GM18519 (cell line): ENCODE data around the gene SERPINB6.
"Not testable (repeated sequence)": the region's sequence is repeated elsewhere in the genome, so short reads cannot be mapped to it uniquely, and the experiment has no call there.

ENCODE experiments used
- ATAC-seq: cut with Tn5 transposase; IDR thresholded peaks from one replicate; pipeline ENCODE4 v1.9.1; 2021; ENCODE audit warnings: mild to moderate bottlenecking, moderate library complexity; ENCODE audit not compliant: unreplicated experiment, low FRiP score

The SERPINB6 gene

DNA sequence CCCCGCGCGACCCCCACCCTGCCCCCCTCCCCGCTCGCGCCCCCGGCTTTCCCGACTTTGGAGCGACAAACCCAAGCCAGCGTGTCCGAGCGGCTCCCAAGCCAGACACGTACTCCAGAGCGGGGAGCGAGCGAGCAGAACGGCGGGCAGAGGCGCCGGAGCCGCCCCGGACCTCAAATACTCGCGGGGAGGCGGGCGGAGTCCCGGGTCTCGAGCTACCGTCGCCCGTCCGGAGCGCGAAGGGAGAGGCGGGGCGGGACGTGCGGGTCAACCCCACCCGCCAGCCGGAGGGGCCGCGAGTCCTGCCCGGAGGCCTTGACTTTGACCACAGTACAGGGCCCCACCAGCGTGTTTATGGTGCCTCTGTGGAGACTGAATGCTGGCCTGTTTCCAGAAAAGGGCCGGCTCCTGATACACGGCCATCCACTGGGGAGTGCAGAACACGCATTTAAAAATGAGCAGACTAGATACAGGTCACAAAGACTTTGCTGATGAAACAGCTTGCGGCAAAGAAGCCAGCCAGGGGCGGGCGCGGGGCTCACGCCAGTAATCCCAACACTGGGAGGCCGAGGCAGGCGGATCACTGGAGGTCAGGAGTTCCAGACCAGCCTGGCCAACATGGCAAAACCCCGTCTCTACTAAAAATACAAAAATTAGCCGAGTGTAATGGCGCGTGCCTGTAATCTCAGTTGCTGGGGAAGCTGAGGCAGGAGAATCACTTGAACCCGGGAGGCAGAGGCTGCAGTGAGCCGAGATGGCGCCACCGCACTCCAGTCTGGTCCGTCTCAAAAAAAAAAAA lies at the start of gene SERPINB6:
SERPINB6 (minus strand) TSS at position 148 of the 799 bp plus-strand sequence. CDS start 12,235 bp downstream, outside the sequence.
- ATAC-seq: no peak

DNA sequence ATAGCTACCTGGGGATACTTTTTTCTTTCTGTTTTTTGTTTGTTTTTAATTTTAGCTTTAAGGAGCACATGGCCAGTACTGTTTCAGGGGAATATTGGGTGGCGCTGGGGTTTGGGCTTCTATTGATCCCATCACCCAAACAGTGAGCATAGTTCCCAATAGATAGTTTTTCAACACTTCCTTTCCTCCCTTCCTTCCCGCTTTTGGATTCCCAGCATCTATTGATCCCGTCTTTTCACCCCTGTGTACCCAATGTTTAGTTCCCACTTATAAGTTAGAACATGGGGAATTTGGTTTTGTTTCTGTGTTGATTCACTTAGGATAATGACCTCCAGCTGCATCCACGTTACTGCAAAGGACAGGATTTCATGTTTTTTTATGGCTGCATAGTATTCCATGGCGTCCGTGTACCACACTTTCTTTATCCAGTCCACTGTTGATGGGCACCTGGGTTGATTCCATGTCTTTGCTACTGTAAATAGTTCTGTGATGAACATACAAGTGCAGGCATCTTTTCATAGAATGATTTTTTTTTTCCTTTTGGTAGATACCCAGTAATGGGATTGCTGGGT lies 48.5 kb upstream of the SERPINB6 start:
- ATAC-seq: no peak

DNA sequence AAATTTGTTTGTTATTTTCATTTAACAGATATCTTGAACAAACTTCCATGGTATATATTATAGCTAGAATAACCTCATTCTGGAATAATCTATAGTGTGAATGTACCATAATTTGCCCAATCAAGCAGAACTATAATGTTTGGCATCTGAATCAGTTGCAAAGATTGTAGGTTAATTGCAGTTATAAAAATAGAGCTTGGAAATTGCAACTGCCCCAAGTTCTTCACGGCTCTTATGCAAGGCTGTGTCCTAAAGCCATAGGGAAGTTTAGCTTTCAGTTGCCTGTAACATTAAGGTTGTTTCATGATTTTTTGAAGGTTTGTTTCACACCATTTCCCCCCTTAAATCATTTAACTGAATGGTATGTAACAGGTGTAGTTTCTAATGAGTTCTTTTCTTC lies 47.7 kb upstream of the SERPINB6 start:
- no peak for ATAC-seq

DNA sequence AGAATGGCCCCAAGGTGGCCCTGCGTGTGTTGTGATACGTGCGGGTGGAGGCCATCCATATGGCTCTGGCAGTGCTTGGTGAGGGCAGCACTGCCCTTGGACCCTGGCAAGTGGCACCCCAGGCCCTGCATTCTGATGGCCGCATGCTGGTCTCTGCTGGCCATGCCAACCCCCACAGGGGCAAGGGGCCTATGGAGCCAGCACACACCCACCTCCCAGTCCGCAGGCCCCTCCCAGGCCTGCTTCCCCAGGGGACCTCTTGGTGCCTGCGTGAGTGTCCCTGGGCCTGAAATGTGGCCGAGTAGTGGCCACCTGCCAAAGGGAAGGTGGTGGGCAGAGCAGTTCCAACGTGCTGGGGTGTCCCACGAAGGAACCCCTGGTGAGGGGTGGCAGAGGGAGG lies 45.9 kb upstream of the SERPINB6 start:
- ATAC-seq: no peak

DNA sequence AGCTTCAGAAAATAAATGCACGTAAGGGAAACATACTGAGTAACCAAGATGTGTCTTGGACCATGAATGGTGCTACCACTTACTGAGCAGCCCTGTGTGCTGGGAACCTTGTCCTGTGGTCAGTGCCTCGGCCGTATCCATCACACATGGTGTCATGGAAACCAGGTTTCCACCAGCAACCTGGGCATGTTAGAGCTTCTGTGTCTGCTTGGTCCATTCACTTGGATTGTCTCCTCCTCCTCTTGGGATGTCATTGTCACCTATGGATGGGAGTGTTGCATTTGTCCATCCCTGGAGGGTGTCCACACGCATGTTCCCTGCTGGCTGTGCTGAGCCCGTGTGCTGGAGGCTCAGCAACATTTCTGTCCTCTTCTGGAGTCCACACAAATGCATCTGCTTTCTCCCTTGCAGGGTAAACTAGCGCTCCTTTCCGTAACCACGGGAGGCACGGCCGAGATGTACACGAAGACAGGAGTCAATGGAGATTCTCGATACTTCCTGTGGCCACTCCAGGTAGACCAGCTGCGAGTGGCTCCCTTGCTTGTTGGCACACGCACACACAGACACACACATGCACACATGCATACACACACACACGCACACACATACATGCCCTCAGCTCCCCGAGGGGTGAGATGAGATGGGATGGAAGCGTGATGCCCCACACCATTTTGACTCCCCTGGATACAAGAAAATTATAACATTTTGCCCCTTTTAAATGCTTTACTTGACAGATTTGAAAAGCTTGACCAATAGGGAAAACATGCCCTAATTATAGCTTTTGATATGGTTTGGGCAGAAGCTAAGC lies 45.3 kb upstream of the SERPINB6 start:
- ATAC-seq: no peak

DNA sequence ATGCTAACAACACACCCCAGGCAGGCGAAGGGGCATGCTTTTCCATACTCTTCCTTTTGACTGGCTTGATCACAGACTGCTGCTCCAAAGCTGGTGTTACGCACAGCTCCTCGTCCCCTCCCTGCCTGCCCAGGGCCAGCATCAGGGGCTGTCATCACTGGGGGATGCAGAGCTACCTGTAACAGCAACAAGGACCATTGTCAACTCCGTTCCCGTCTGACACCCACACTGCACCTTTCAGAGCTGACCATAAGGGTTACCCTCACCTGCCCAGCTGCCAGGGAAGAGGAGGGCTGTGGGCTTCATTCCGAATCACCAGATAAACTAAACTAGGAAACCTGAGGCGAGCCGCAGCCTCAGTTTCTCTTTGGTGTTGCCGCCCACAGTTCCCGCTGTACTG lies 43.8 kb upstream of the SERPINB6 start:
- ATAC-seq: no peak

DNA sequence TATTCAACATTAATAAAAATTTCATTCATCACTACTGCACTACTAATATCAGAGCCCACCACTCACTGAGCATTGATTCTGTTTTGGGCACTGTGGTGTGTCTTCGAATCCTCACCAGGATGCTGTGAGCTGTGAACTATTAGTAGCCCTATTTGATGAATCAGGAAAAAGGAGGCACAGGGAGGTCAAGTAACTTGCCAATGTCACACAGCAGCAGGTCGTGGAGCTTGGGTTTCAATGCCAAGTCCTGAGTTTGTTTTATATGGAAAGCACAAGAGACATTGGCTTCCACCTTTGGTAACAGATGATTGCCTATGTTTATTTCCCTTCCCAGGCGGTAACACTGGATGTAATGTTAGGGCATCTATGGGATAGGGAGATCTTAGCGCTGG lies 43.3 kb upstream of the SERPINB6 start:
- no peak for ATAC-seq

DNA sequence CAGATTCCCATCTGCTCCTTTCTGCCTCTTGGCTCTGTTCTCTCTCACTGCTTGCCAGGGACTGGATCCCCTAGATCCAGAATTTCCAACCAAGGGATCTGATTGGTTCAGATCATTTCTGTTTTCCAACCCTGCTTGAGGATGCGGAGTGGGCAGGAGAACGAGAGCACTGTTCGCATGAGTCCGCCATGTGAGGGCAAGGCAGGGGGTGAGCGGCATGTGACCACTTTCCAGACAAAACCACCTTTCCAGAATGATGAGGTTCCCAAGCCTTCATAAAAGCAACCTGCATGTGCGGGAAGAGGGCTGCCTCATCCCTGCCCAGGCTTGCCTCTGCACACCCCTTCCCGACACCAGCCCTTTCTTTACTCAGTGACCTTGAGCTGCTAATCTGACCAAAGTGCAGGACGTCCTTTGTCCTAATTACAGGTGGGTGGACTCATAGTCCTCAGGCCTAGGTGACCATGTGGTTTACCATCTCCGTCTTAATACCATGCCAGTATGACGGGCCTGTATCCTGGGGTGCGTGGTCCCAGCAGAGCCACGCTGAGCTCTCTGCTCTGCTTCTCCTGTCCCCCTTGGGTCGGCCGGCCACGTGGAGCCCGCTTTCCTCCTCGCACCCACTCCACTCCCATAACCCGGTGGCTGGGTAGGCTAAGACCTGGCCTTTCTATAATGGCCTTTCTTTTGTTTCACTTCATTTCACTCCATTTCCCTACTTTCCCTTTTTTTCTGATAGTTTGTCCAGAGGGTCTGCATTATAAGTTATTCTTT lies 42.7 kb upstream of the SERPINB6 start:
- no peak for ATAC-seq

DNA sequence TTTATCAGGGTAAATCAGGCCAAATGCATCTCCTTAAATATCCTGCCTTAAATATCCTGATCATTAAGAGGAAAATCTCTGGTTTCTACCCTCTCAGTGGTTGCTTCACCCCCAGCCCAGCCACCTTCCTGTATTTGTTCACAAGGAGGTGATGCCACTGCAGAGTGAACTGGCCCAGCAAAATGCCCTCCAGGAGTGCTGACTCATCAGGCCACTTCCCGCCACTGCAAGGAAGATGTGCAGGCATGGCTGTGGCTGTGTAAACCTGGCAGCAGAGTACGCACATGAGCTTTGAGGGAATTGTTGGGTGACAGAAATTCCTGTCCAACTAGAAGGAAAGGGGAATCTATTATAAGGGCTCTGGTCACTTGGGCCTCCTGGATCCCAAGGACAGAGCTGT lies 42.1 kb upstream of the SERPINB6 start:
- ATAC-seq: no peak

DNA sequence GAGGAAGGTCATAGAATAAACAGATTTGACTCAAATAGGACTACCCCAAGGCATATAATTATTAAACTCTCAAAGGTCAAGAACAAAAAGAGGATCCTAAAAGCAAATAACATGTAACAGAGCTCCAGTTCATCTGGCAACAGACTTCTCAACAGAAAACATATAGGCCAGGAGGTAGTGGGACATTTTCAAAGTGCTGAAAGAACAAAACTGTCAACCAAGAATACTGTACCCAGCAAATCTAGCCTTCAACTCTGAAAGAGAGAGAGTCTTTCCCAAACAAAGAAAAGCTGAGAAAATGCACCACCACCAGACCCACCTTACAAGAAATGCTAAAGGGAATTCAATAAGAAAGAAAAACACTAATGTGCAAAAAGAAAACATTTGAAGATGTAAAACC lies 40.2 kb upstream of the SERPINB6 start:
- no peak for ATAC-seq

DNA sequence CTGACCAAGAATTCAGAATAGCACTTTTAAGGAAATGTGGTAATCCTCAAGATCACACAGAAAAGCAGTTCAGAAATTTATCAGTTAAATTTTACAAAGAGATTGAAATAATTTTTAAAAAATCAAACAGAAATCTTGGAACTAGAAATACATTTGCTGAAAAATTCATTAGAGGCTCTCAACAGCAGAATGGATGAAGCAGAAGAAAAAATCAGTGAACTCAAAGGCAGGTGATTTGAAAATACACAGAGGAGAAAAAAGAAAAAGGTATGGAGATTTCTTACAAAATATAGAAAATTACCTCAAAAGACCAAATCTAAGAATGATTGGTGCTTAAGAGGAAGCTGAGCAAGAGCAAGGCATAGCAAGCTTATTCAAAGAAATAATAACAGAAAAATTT lies 39.8 kb upstream of the SERPINB6 start:
- no peak for ATAC-seq

DNA sequence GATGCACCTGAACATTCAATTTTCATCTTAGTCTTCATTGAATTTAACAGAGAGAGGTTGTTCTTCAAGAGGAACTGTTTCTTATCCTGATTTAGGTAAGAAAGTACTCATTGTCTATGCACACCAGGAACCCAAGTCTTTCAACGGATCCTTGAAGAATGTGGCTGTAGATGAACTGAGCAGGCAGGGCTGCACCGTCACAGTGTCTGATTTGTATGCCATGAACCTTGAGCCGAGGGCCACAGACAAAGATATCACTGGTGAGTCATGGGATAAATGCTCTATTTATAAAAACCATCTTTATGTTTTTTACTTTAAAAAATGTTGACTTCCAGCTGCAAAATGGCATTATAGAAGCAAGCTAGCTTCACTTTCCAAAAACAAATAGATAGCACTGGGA lies 38.6 kb upstream of the SERPINB6 start:
- no peak for ATAC-seq

DNA sequence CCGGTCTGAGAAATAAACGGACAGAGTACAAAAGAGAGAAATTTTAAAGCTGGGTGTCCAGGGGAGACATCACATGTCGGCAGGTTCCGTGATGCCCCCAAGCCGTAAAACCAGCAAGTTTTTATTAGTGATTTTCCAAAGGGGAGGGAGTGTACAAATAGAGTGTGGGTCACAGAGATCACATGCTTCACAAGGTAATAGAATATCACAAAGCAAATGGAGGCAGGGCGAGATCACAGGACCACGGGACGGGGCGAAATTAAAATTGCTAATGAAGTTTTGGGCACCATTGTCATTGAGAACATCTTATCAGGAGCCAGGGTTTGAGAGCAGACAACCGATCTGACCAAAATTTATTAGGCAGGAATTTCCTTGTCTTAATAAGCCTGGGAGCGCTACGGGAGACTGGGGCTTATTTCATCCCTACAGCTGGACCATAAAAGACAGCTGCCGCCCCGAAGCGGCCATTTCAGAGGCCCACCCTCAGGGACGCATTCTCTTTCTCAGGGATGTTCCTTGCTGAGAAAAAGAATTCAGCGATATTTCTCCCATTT lies 37.4 kb upstream of the SERPINB6 start:
- not testable (repeated sequence) for ATAC-seq

DNA sequence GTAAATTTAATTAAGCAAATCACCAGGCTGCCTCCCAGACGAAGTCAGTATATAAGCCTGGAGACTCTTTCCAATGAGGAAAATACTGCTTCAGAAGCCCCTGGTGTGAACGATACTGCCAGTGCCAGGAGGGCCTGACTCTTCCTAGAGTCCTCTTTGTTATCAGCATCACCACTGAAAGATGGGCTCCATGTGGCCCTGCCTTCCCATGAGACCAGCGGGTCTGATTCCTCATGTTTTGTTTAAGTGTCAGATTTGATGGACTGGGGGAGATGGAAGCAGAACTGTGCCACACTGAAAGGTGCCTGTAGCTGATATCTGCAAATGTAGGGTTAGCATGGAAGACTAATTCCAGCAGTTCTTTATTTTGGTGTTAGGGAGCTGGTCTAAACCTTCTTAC lies 36.2 kb upstream of the SERPINB6 start:
- ATAC-seq: no peak

DNA sequence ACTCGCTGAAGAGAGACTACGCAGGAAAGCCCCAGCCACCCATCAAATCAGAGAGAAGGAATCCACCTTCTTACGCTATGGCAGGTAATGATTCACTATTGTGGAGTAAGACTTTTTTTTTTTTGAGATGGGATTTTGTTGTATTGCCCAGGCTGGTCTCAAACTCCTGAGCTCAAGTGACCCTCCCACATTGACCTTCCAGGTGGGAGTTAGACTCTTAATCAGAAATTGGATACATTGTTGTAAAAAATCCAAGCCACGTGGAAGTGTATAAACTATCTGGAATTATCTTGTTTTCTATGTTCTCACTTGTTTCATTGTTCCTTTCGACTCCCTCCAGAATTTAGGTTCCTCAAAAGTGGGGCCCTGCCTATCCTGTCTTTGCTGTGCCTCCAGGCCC lies 35.1 kb upstream of the SERPINB6 start:
- ATAC-seq: no peak

DNA sequence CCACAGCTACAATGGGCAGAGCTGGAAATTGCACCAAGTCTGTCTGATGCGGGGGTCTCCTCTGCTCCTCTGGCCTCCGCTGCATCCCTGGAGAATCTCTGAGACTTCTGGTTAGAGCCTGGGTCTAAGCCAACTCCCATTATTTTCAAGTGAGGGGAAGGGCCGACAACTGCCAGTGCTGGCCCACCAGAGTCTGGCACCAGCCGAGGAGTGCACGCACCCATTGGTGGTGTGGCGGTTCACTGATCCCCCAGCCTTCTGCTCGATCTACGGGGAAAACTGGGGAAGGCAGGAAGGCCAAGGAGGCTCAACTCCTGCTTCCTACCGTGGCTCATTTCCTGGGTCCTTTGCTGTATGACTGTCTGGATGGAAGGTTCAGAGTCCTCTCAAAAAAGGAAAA lies 34.5 kb upstream of the SERPINB6 start:
- no peak for ATAC-seq

DNA sequence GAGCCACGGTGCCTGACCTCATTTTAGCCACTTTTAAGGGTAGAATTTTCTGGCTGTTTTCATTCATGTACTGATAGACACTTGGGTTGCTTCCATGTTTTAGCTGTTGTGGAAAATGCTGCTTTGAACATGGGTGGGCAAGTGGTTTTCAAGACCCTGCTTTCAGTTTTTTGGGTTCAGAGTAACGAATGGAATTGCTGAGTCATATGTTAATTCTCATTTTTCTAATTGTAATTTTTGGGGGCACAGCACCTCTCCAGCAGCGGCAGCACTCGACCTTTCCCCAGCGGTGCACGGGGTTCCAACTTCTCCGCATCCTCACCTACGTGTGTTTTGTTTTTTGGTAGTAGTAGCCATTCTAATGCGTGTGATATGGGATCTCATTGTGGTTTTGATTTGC lies 33.7 kb upstream of the SERPINB6 start:
- ATAC-seq: no peak

DNA sequence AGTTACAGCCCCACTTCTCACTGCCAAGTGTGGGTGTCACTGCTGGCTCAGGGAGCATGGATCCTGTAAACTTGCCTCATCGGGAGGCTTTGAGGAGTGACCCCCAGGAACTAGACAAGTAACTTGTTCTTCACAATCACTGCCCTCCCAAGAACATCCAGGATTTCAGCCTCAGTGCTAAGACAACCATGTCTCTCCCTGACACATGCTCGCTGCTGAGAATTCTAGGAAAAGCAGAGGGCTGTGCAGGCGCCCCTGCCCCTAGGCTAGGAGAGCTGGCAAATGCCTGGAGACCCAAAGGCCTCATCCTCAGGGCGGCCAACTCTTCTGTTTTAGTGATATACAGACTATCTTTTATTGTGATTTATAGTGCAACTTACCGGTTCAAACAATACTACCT lies 31.9 kb upstream of the SERPINB6 start:
- ATAC-seq: not testable (repeated sequence)

DNA sequence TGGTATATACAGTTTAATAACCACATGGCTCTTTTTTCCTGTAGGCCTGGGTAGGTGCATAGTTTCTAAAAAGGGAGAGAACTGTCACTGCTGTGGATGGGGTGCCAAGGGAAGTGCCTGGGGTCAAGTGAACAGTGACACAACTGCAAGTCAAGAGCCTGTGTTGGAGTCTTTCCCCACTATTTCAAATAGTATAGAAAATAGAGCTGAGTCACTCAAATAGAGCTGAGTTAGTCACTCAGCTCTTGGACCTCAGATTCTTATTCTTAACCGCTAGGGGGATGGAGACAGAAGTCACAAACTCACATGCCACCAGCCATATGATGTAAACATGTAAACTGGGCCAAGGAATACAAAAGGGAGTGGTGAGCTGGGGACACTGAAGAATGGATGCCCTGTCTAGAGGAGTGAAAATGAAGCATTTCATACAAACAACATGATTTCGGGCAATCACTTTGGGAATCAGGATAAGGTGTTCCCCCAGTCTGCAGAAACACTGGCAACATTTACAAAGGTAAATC lies 30.5 kb upstream of the SERPINB6 start:
- no peak for ATAC-seq

DNA sequence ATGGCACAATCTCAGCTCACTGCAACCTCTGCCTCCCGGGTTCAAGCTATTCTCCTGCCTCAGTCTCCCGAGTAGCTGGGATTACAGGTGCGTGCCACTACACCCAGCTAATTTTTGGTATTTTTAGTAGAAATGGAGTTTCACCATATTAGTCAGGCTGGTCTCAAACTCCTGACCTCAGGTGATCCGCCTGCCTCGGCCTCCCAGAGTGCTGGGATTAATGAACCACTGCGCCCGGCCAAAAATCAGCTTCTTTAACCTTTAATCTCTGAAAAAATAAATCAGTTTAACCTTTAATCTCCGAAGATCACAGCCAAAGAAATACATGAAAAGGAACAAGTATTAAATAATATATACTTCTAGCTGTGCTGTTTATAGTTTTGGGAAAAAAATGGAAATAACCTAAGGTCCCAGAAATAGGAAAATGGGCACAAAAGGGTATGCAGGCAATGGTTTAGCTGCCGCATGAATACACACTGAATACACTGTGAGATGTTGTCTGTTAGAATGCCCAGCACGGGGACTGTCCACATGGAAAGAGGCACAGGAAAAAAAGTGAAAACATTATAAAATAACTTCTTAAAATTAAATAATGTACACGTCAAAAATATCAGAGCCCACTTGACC lies 29.9 kb upstream of the SERPINB6 start:
- no peak for ATAC-seq
